Neural progenitor cell (in vitro differentiated cells): Measurements from ENCODE around the gene RCE1. TPM values are rescaled to one million over a fixed set of nuclear protein-coding genes. Genes with fewer than 3 reads are reported as not detected.

Experiments used
- DNase-seq: peaks from one replicate; pipeline ENCODE4 v3.0.0-alpha.2; 2016; ENCODE audit warnings: low spot score
- H2AFZ ChIP-seq: fragments of 200-600 bp; sonication (generic); replicated peaks from 2 replicates; pipeline ENCODE4 v1.6.1; 2016; ENCODE audit warnings: antibody characterized with exemption
- H3F3A ChIP-seq: fragments of 200-600 bp; sonication (generic); 2 replicates; pipeline ENCODE4 v1.6.1; 2016; ENCODE audit warnings: antibody characterized with exemption, low read depth
- H3K27ac ChIP-seq: fragments of 200-600 bp; sonication (generic); 2 replicates; pipeline ENCODE4 v1.5.1; 2016; ENCODE audit warnings: mild to moderate bottlenecking
- H3K27me3 ChIP-seq: fragments of 200-600 bp; sonication (generic); 2 replicates; pipeline ENCODE4 v1.6.1; 2016; ENCODE audit warnings: mild to moderate bottlenecking, moderate library complexity
- H3K36me3 ChIP-seq: fragments of 200-600 bp; sonication (generic); 2 replicates; pipeline ENCODE4 v1.5.1; 2016
- H3K4me1 ChIP-seq: fragments of 200-600 bp; sonication (generic); 2 replicates; pipeline ENCODE4 v1.6.1; 2016; ENCODE audit warnings: mixed run types
- H3K4me2 ChIP-seq: fragments of 200-600 bp; sonication (generic); 2 replicates; pipeline ENCODE4 v1.6.1; 2016
- H3K4me3 ChIP-seq: fragments of 200-600 bp; sonication (generic); 2 replicates; pipeline ENCODE4 v1.5.1; 2016
- H3K79me2 ChIP-seq: fragments of 200-600 bp; sonication (generic); 2 replicates; pipeline ENCODE4 v1.6.1; 2016; ENCODE audit warnings: low read depth
- H3K9ac ChIP-seq: fragments of 200-600 bp; sonication (generic); 2 replicates; pipeline ENCODE4 v1.6.1; 2016
- H3K9me3 ChIP-seq: fragments of 200-600 bp; sonication (generic); 2 replicates; pipeline ENCODE4 v1.5.1; 2016; ENCODE audit warnings: low read depth
- H4K20me1 ChIP-seq: fragments of 200-600 bp; sonication (generic); 2 replicates; pipeline ENCODE4 v1.6.1; 2016; ENCODE audit warnings: low read depth
- H3K27ac Mint-ChIP-seq: 3 replicates; pipeline ENCODE4 v1.8.0; 2021; ENCODE audit warnings: mixed read lengths
- H3K27me3 Mint-ChIP-seq: 2 replicates; pipeline ENCODE4 v1.8.0; 2022; ENCODE audit warnings: low read depth, mild to moderate bottlenecking, inconsistent platforms, moderate library complexity, mixed read lengths; ENCODE audit not compliant: insufficient read depth
- H3K36me3 Mint-ChIP-seq: 3 replicates; pipeline ENCODE4 v1.8.0; 2021; ENCODE audit warnings: mixed read lengths
- H3K4me1 Mint-ChIP-seq: 3 replicates; pipeline ENCODE4 v1.8.0; 2021; ENCODE audit warnings: mixed read lengths
- H3K4me3 Mint-ChIP-seq: 3 replicates; pipeline ENCODE4 v1.8.0; 2021; ENCODE audit warnings: mild to moderate bottlenecking, moderate library complexity, mixed read lengths
- H3K9me3 Mint-ChIP-seq: 3 replicates; pipeline ENCODE4 v1.8.0; 2020; ENCODE audit warnings: mixed read lengths
- CTCF ChIP-seq: fragments of 200-600 bp; sonication (generic); IDR thresholded peaks from 2 replicates; pipeline ENCODE4 v1.5.1; 2017; ENCODE audit warnings: antibody characterized with exemption, mild to moderate bottlenecking
- EZH2 ChIP-seq: fragments of 200-600 bp; sonication (generic); IDR thresholded peaks from 2 replicates; pipeline ENCODE4 v1.6.1; 2017; ENCODE audit warnings: antibody characterized with exemption, mild to moderate bottlenecking, moderate library complexity
- EZH2phosphoT487 ChIP-seq: fragments of 200-600 bp; sonication (generic); IDR thresholded peaks from 2 replicates; pipeline ENCODE4 v1.6.1; 2017; ENCODE audit warnings: antibody characterized with exemption
- total RNA-seq: library from RNA; depleted of rRNA; stranded (reverse); fragments of >200 nt; gene quantifications from 2 replicates; pipeline ENCODE4 v1.2.3, GENCODE V29; 2015; ENCODE audit warnings: low replicate concordance

RCE1 gene
- total RNA-seq, 1 donor from 2014 or later, result 13.7 TPM

DNA sequence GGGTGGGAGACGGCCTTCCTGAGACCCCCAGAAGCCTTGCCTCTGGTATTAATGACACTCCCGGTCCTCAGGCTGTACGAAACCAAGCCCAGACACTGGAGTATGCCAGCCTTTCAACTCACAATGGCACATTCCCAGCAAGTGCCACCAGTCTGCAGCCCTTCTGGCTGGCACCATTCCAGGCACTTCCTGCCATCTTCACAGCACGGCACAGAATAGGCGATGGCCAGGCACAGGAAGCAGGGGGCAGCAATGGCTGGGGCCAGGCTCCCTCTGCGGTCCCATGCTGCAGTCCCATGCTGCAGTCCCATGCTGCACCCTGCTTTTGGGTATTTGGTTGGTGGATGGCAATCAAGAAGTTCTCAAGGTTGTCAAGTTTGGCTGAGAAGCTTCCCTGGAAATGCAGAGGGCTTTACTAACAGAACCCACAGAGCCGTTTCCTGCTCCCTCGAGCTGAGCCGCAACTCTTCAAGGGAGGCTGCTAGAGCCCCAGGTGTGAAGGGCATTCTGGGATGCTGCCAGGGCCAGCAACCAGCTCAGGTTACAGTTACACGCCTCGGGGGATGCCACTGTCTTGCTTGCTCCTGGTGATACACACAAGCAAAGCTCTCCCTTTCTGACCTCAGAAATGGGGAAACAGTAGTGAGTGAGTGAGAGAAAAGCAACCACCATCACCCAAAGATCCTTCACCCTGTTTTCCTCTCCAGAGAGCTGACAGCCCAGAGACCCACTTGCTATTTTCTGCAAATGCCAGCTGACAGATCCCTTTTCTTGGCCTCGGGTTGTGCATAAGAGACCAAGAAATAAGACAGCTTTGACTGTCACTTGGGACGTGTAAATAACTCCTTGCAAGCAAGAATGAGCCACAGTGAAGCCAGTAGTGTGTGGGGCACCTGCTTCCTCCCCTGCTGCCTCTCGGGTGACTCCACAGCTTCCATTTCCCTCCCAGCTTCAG lies 37.5 kb downstream of the RCE1 start:
- Histone ChIP-seq H3K36me3 (no peaks in the 10 kb centered on the region), H3K4me1 (peaks cover 32% of the 10 kb centered on the region), H3K9me3 (no peaks in the 10 kb centered on the region), H3K27ac (no peak overlapping the region), H3K4me2 (peak overlapping the region; percentile 9), H3F3A (peaks cover 9% of the 10 kb centered on the region), H3K4me3 (no peak overlapping the region), H3K27me3 (no peaks in the 10 kb centered on the region), H4K20me1 (no peaks in the 10 kb centered on the region), H3K9ac (peak overlapping the region; percentile 7), H2AFZ (no peak overlapping the region), H3K79me2 (no peaks in the 10 kb centered on the region)
- Mint-ChIP-seq H3K27ac (peak overlapping the region; percentile 74), H3K36me3 (no peaks in the 10 kb centered on the region), H3K27me3 (peaks cover 5% of the 10 kb centered on the region), H3K4me3 (no peak overlapping the region), H3K4me1 (peaks cover 53% of the 10 kb centered on the region), H3K9me3 (no peaks in the 10 kb centered on the region)
- DNase-seq, result no peak
- TF ChIP-seq EZH2phosphoT487 (no peak), CTCF (no peak), EZH2 (no peak)

- no peaks in the 10 kb centered on the region for H4K20me1 ChIP-seq
- peaks cover 54% of the 10 kb centered on the region for H3K4me1 Mint-ChIP-seq
- H3K9ac ChIP-seq, result no peak overlapping the region
- H3K4me3 ChIP-seq, result no peak overlapping the region
- no peak overlapping the region for H3K27ac Mint-ChIP-seq
- no peaks in the 10 kb centered on the region for H3K36me3 Mint-ChIP-seq
- H2AFZ ChIP-seq, result no peak overlapping the region
- H3K9me3 Mint-ChIP-seq, result no peaks in the 10 kb centered on the region
- no peaks in the 10 kb centered on the region for H3K79me2 ChIP-seq
- H3K4me2 ChIP-seq, result no peak overlapping the region
- H3K27me3 Mint-ChIP-seq, result peaks cover 5% of the 10 kb centered on the region
- H3K4me1 ChIP-seq, result peaks cover 27% of the 10 kb centered on the region
- H3F3A ChIP-seq, result peaks cover 9% of the 10 kb centered on the region
- no peaks in the 10 kb centered on the region for H3K9me3 ChIP-seq
- TF ChIP-seq EZH2phosphoT487, result no peak
- no peak for TF ChIP-seq EZH2
- TF ChIP-seq CTCF, result no peak
- no peak overlapping the region for H3K4me3 Mint-ChIP-seq
- no peak for DNase-seq
- no peaks in the 10 kb centered on the region for H3K36me3 ChIP-seq
- no peak overlapping the region for H3K27ac ChIP-seq
- no peaks in the 10 kb centered on the region for H3K27me3 ChIP-seq
Measured at GRCh38 chr11:66881451-66881835, 38.2 kb downstream of the RCE1 start.

DNA sequence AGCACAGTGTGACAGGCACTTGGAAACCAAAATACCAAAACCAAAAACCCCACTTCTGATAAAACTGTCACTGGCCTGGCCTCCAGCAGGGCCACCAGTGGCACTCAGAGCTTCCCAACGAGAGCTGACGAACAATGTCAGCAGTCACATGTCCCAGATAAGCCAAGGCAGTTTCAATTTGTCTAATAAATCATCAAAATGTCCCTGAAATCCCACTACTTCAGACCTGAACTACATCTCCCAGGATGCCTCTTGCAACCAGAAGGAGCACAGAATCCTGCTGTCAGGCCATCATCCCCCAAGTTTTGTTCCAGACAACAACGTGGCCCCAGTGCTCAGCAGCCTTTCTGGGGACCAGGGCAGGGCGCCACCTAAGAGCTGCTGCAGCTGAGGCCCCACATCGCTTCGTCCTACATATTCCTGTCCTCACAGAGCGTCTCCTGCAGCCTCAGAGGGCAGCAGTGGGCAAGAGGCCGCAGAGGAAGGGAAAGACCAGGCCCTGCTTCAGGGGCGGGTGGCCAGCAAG lies 38.7 kb downstream of the RCE1 start:
- H3K27me3 ChIP-seq, result no peaks in the 10 kb centered on the region
- H3K4me3 Mint-ChIP-seq, result peak overlapping the region; percentile 17
- no peak for TF ChIP-seq EZH2phosphoT487
- TF ChIP-seq EZH2, result no peak
- TF ChIP-seq CTCF, result no peak
- no peaks in the 10 kb centered on the region for H3K9me3 Mint-ChIP-seq
- no peaks in the 10 kb centered on the region for H3K36me3 Mint-ChIP-seq
- H3K79me2 ChIP-seq, result no peaks in the 10 kb centered on the region
- H3K4me2 ChIP-seq, result no peak overlapping the region
- no peaks in the 10 kb centered on the region for H3K9me3 ChIP-seq
- no peak overlapping the region for H2AFZ ChIP-seq
- peak overlapping the region; percentile 29 for H3K27ac ChIP-seq
- H3K4me1 ChIP-seq, result peaks cover 23% of the 10 kb centered on the region
- H3K36me3 ChIP-seq, result no peaks in the 10 kb centered on the region
- H4K20me1 ChIP-seq, result no peaks in the 10 kb centered on the region
- peak overlapping the region; percentile 85 for H3K27ac Mint-ChIP-seq
- H3K27me3 Mint-ChIP-seq, result peaks cover 5% of the 10 kb centered on the region
- H3K9ac ChIP-seq, result no peak overlapping the region
- H3K4me3 ChIP-seq, result no peak overlapping the region
- peaks cover 9% of the 10 kb centered on the region for H3F3A ChIP-seq
- DNase-seq, result no peak
- H3K4me1 Mint-ChIP-seq, result peaks cover 52% of the 10 kb centered on the region
